ENCODE results near the gene SFI1.
"Not testable (repeated sequence)": the region's sequence is repeated elsewhere in the genome, so short reads cannot be mapped to it uniquely, and the experiment has no call there.

DNA sequence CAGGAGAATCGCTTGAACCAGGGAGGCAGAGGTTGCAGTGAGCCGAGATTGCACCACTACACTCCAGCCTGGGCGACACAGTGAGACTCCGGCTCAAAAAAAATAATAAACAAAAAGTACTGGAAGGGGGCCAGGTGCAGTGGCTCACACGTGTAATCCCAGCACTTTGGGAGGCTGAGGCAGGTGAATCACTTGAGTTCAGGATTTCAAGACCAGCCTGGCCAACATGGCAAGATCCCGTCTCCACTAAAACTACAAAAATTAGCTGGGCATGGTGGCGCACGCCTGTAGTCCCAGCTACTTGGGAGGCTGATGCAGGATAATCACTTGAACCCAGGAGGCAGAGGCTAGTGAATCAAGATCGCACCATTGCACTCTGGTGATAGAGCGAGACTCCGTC, 10.0 kb upstream of the SFI1 start:
- not testable (repeated sequence) for TF ChIP-seq POLR2AphosphoS5 (IDR thresholded peaks at IDR 0.05); POLR2A (IDR thresholded peaks at IDR 0.05); EP300 (IDR thresholded peaks at IDR 0.05; ENCODE audit: low read depth)
- TF ChIP-seq, protein P1, sequence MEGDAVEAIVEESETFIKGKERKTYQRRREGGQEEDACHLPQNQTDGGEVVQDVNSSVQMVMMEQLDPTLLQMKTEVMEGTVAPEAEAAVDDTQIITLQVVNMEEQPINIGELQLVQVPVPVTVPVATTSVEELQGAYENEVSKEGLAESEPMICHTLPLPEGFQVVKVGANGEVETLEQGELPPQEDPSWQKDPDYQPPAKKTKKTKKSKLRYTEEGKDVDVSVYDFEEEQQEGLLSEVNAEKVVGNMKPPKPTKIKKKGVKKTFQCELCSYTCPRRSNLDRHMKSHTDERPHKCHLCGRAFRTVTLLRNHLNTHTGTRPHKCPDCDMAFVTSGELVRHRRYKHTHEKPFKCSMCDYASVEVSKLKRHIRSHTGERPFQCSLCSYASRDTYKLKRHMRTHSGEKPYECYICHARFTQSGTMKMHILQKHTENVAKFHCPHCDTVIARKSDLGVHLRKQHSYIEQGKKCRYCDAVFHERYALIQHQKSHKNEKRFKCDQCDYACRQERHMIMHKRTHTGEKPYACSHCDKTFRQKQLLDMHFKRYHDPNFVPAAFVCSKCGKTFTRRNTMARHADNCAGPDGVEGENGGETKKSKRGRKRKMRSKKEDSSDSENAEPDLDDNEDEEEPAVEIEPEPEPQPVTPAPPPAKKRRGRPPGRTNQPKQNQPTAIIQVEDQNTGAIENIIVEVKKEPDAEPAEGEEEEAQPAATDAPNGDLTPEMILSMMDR (IDR thresholded peaks at IDR 0.05) = not testable (repeated sequence)

Data from transverse colon (tissue), 4 donors.